Keratinocyte (primary cell): ENCODE measurements around the gene SH3RF1. TPM values are rescaled to one million over a fixed set of nuclear protein-coding genes. Genes with fewer than 3 reads are reported as not detected.

ENCODE experiments used
- DNase-seq: peaks from one replicate; pipeline ENCODE4 v3.0.0-alpha.2; 2011; ENCODE audit warnings: low read depth, missing footprints, low spot score
- FAIRE-seq: peaks from 2 replicates; lab custom pipeline; 2011; peaks lifted over from hg19 to GRCh38; lab: Jason Lieb, UNC
- H2AFZ ChIP-seq: 2 replicates; pipeline ENCODE4 v1.6.0; 2012; ENCODE audit warnings: low read length, control low read depth, inconsistent platforms; ENCODE audit not compliant: control insufficient read depth
- H3K27ac ChIP-seq: 2 replicates; pipeline ENCODE4 v1.5.1; 2011; ENCODE audit warnings: low read length; ENCODE audit not compliant: control insufficient read depth, insufficient read depth
- H3K27me3 ChIP-seq: 3 replicates; pipeline ENCODE4 v1.6.0; 2011; ENCODE audit warnings: low read length; ENCODE audit not compliant: control insufficient read depth, insufficient read depth; ENCODE audit errors: extremely low read depth
- H3K36me3 ChIP-seq, 2 experiments: 2 replicates in 1 of 2; 3 replicates in 1 of 2; pipeline ENCODE4 v1.5.1; 2011; ENCODE audit warnings: low read length in 2 of 2, mild to moderate bottlenecking in 1 of 2; ENCODE audit not compliant: control insufficient read depth in 2 of 2, insufficient read depth in 2 of 2; ENCODE audit errors: extremely low read depth in 1 of 2
- H3K4me1 ChIP-seq: 3 replicates; pipeline ENCODE4 v1.5.1; 2011; ENCODE audit warnings: low read length; ENCODE audit not compliant: control insufficient read depth, insufficient read depth; ENCODE audit errors: extremely low read depth
- H3K4me2 ChIP-seq: 3 replicates; pipeline ENCODE4 v1.6.0; 2011; ENCODE audit warnings: low read depth, low read length; ENCODE audit not compliant: control insufficient read depth, insufficient read depth; ENCODE audit errors: extremely low read depth
- H3K4me3 ChIP-seq, 3 experiments: fragments of 200-600 bp in 1 of 3; sonication (generic) in 1 of 3; 2 replicates in 2 of 3; 3 replicates in 1 of 3; pipeline ENCODE4 v1.5.1; 2011 to 2016; ENCODE audit warnings: low read length in 3 of 3, mild to moderate bottlenecking in 3 of 3, control low read depth in 2 of 3, inconsistent platforms in 1 of 3, low read depth in 1 of 3, mixed read lengths in 1 of 3, mixed run types in 1 of 3, moderate library complexity in 1 of 3; ENCODE audit not compliant: control insufficient read depth in 2 of 3, insufficient read depth in 2 of 3; ENCODE audit errors: extremely low read depth in 1 of 3
- H3K79me2 ChIP-seq: 2 replicates; pipeline ENCODE4 v1.6.0; 2012; ENCODE audit warnings: low read length; ENCODE audit not compliant: control insufficient read depth, insufficient read depth
- H3K9ac ChIP-seq: 3 replicates; pipeline ENCODE4 v1.6.0; 2011; ENCODE audit warnings: low read length; ENCODE audit not compliant: control insufficient read depth, insufficient read depth; ENCODE audit errors: extremely low read depth
- H3K9me1 ChIP-seq: 3 replicates; pipeline ENCODE4 v1.6.0; 2011; ENCODE audit warnings: low read length; ENCODE audit not compliant: control insufficient read depth, insufficient read depth; ENCODE audit errors: extremely low read depth
- H3K9me3 ChIP-seq: 2 replicates; pipeline ENCODE4 v1.5.1; 2012; ENCODE audit warnings: low read depth, low read length; ENCODE audit not compliant: control insufficient read depth
- H4K20me1 ChIP-seq: 3 replicates; pipeline ENCODE4 v1.6.0; 2011; ENCODE audit warnings: low read length; ENCODE audit not compliant: control insufficient read depth, insufficient read depth; ENCODE audit errors: extremely low read depth
- CTCF ChIP-seq, 3 experiments: IDR thresholded peaks in 1 of 3; conservative IDR thresholded peaks in 1 of 3; optimal IDR thresholded peaks in 1 of 3; 2 replicates in 2 of 3; 3 replicates in 1 of 3; pipeline versions ENCODE3 to v1.5.1; 2011; ENCODE audit warnings: low read length in 3 of 3, mild to moderate bottlenecking in 3 of 3, moderate library complexity in 2 of 3, control low read depth in 1 of 3, inconsistent platforms in 1 of 3; ENCODE audit not compliant: insufficient read depth in 2 of 3; ENCODE audit errors: extremely low read depth in 1 of 3
- EZH2 ChIP-seq: IDR thresholded peaks from one replicate; pipeline ENCODE4 v1.6.1; 2012; ENCODE audit warnings: inconsistent platforms, mild to moderate bottlenecking, low read length, moderate library complexity
- dilution Hi-C: fragments of 300-500 bp; cut with MboI; formaldehyde crosslinking; loops from one replicate; pipeline ENCODE4 v1.7.0; 2020; ENCODE audit warnings: low sequenced_read_pairs; ENCODE audit not compliant: extremely low pct_ligation_motif_present
- polyA plus RNA-seq, 5 experiments: library from polyadenylated mRNA; depleted of rRNA in 3 of 5; stranded (reverse) in 3 of 5; stranded (forward) in 1 of 5; unstranded in 1 of 5; fragments of >200 nt; gene quantifications; 1 replicate in 1 of 5; 2 replicates in 3 of 5; 3 replicates in 1 of 5; pipeline versions ENCODE4 v1.2.1 to v1.2.3, GENCODE V29; 2011 to 2012; ENCODE audit warnings: missing spikeins in 2 of 5, low read depth in 1 of 5, low replicate concordance in 1 of 5

The SH3RF1 gene
- polyA plus RNA-seq, 1 donor (not counting 4 experiments of a cell fraction or from before 2014, with no cell fraction given): 9.5 TPM

- Histone ChIP-seq H3K79me2 (no peaks in the 10 kb centered on the region), H2AFZ (peak overlapping the region; percentile 69), H3K9ac (peak overlapping the region; percentile 79), H3K27ac (peak overlapping the region; percentile 97), H3K36me3 (no peaks in the 10 kb centered on the region), H3K4me2 (peak overlapping the region; percentile 61), H3K4me1 (peaks cover 39% of the 10 kb centered on the region), H3K9me3 (no peaks in the 10 kb centered on the region), H4K20me1 (no peaks in the 10 kb centered on the region), H3K27me3 (no peaks in the 10 kb centered on the region), H3K9me1 (no peaks in the 10 kb centered on the region), H3K4me3 (peak overlapping the region in 2 of 3 experiments; percentile 29 to 33)
- DNase-seq (peak; percentile 58), FAIRE-seq (peak; percentile 80)
- dilution Hi-C loops: no loop called here
- TF ChIP-seq CTCF (optimal IDR thresholded peaks at IDR 0.05 in 1 of 3, IDR thresholded peaks at IDR 0.05 in 1 of 3, conservative IDR thresholded peaks at IDR 0.05 in 1 of 3; ENCODE audit: extremely low read depth in 1 of 3, insufficient read depth in 2 of 3, low read length in 3 of 3) (no peak), EZH2 (no peak)
Observed at GRCh38 chr4:169070895-169071218, 199.9 kb downstream of the SH3RF1 start.

- no peak overlapping the region for H2AFZ ChIP-seq
- no peaks in the 10 kb centered on the region for H3K9me1 ChIP-seq
- H3K4me2 ChIP-seq: peak overlapping the region; percentile 81
- no peaks in the 10 kb centered on the region for H4K20me1 ChIP-seq
- peak; percentile 98 for FAIRE-seq
- TF ChIP-seq CTCF (optimal IDR thresholded peaks at IDR 0.05 in 1 of 3, IDR thresholded peaks at IDR 0.05 in 1 of 3, conservative IDR thresholded peaks at IDR 0.05 in 1 of 3; ENCODE audit: extremely low read depth in 1 of 3, insufficient read depth in 2 of 3, low read length in 3 of 3): no peak
- TF ChIP-seq EZH2: no peak
- no peaks in the 10 kb centered on the region for H3K9me3 ChIP-seq
- H3K4me1 ChIP-seq: peaks cover 39% of the 10 kb centered on the region
- peak overlapping the region; percentile 79 for H3K9ac ChIP-seq
- H3K27ac ChIP-seq: peak overlapping the region; percentile 97
- no peaks in the 10 kb centered on the region for H3K36me3 ChIP-seq
- H3K27me3 ChIP-seq: no peaks in the 10 kb centered on the region
- peak overlapping the region in 2 of 3 experiments; percentile 29 to 33 for H3K4me3 ChIP-seq
- H3K79me2 ChIP-seq: no peaks in the 10 kb centered on the region
- dilution Hi-C loops: no loop called here
- DNase-seq: peak; percentile 98
Observed at GRCh38 chr4:169070071-169070894, 200.5 kb downstream of the SH3RF1 start.
